ENCODE data around the gene CARD9.

The CARD9 gene

GRCh38 chr9:136340356-136341041 lies 33.0 kb downstream of the CARD9 start:
- intact Hi-C loops (cut with DNase I): no loop called here

GRCh38 chr9:136339958-136340310 lies 33.5 kb downstream of the CARD9 start:
- intact Hi-C loops (cut with DNase I): loop anchor here (1.0 kb wide), 1 partner anchor 23 kb away; the partner anchor contains the start of gene DNLZ
- no peak for DNase-seq

More at GRCh38 chr9:136340356-136341041, 33.0 kb downstream of the CARD9 start:
- no peak for DNase-seq

- intact Hi-C loops (cut with DNase I): loop anchor here (1.0 kb wide), 1 partner anchor 24 kb away; the partner anchor contains the start of gene DNLZ
Measured at GRCh38 chr9:136339173-136339957, 34.1 kb downstream of the CARD9 start.

GRCh38 chr9:136338511-136338910 lies 35.0 kb downstream of the CARD9 start:
- intact Hi-C loops (cut with DNase I): no loop called here
- DNase-seq: no peak

More at GRCh38 chr9:136339173-136339957, 34.1 kb downstream of the CARD9 start:
- DNase-seq: peak in 9 of 10 donors; percentile 40 to 95 (median 66)

GRCh38 chr9:136337416-136338395 lies 35.8 kb downstream of the CARD9 start:
- intact Hi-C loops (cut with DNase I): no loop called here

GRCh38 chr9:136336881-136337280 lies 36.6 kb downstream of the CARD9 start:
- intact Hi-C loops (cut with DNase I): no loop called here
- DNase-seq: no peak

More at GRCh38 chr9:136337416-136338395, 35.8 kb downstream of the CARD9 start:
- no peak for DNase-seq

- intact Hi-C loops (cut with DNase I): no loop called here
- no peak for DNase-seq
Measured at GRCh38 chr9:136336156-136336870, 37.2 kb downstream of the CARD9 start.

- intact Hi-C loops (cut with DNase I): no loop called here
Measured at GRCh38 chr9:136335296-136336155, 37.9 kb downstream of the CARD9 start.

GRCh38 chr9:136334541-136334940 lies 38.9 kb downstream of the CARD9 start:
- DNase-seq: no peak
- intact Hi-C loops (cut with DNase I): no loop called here

More at GRCh38 chr9:136335296-136336155, 37.9 kb downstream of the CARD9 start:
- DNase-seq: no peak

GRCh38 chr9:136333486-136333885 lies 40.0 kb downstream of the CARD9 start:
- DNase-seq: no peak
- intact Hi-C loops (cut with DNase I): no loop called here

- intact Hi-C loops (cut with DNase I): no loop called here
- DNase-seq: peak in 1 of 10 donors; percentile 16
Measured at GRCh38 chr9:136333045-136333444, 40.4 kb downstream of the CARD9 start.

- peak in 3 of 10 donors; percentile 43 to 65 (median 62) for DNase-seq
- intact Hi-C loops (cut with DNase I): no loop called here
Measured at GRCh38 chr9:136332482-136332983, 40.9 kb downstream of the CARD9 start.

GRCh38 chr9:136331556-136332481 lies 41.6 kb downstream of the CARD9 start:
- intact Hi-C loops (cut with DNase I): no loop called here
- peak in 3 of 10 donors; percentile 50 to 83 (median 75) for DNase-seq

- peak in 2 of 10 donors; percentile 53 to 61 for DNase-seq
- intact Hi-C loops (cut with DNase I): no loop called here
Measured at GRCh38 chr9:136331030-136331429, 42.4 kb downstream of the CARD9 start.

- DNase-seq: peak in 2 of 10 donors; percentile 63 to 65
- intact Hi-C loops (cut with DNase I): no loop called here
Measured at GRCh38 chr9:136330406-136330990, 43.0 kb downstream of the CARD9 start.

GRCh38 chr9:136329636-136330405 lies 43.6 kb downstream of the CARD9 start:
- peak in 3 of 10 donors; percentile 47 to 71 (median 57) for DNase-seq
- intact Hi-C loops (cut with DNase I): no loop called here

Data from posterior cingulate gyrus (tissue), 11 donors.